Measurements from ENCODE around the gene PCDHGA1. TPM values are rescaled to one million over a fixed set of nuclear protein-coding genes. Genes with fewer than 3 reads are reported as not detected.

Gene PCDHGA1
- total RNA-seq, 1 donor from 2014 or later, result 0.47 TPM

- Mint-ChIP-seq H3K36me3 (peaks cover 58% of the 10 kb centered on the region), H3K27ac (peak overlapping the region; percentile 100)
These were observed 11.1 kb upstream of the PCDHGA1 start for GRCh38 chr5:141319202-141319601.

GRCh38 chr5:141319699-141320098, 10.6 kb upstream of the PCDHGA1 start:
- DNase-seq (ENCODE audit: low spot score in 2 of 2, unreplicated experiment in 2 of 2), result no peak
- TF ChIP-seq CTCF (IDR thresholded peaks at IDR 0.05; ENCODE audit: unreplicated experiment), result no peak
- Mint-ChIP-seq H3K4me3 (peak overlapping the region; percentile 99), H3K9me3 (peaks cover 58% of the 10 kb centered on the region), H3K36me3 (peaks cover 53% of the 10 kb centered on the region), H3K27me3 (ENCODE audit: low read depth) (no peaks in the 10 kb centered on the region), H3K4me1 (peaks cover 6% of the 10 kb centered on the region), H3K27ac (peak overlapping the region; percentile 100)

More at GRCh38 chr5:141319202-141319601, 11.1 kb upstream of the PCDHGA1 start:
- peak overlapping the region; percentile 99 for H3K4me3 Mint-ChIP-seq
- H3K9me3 Mint-ChIP-seq, result peaks cover 60% of the 10 kb centered on the region
- TF ChIP-seq CTCF (IDR thresholded peaks at IDR 0.05; ENCODE audit: unreplicated experiment), result no peak
- no peak for DNase-seq (ENCODE audit: low spot score in 2 of 2, unreplicated experiment in 2 of 2)
- peaks cover 6% of the 10 kb centered on the region for H3K4me1 Mint-ChIP-seq
- H3K27me3 Mint-ChIP-seq (ENCODE audit: low read depth), result no peaks in the 10 kb centered on the region

GRCh38 chr5:141320225-141321169, 9.8 kb upstream of the PCDHGA1 start, which contains the start of gene TAF7:
TAF7 (minus strand) TSS chr5:141320784; CDS start chr5:141320044, 740 bp downstream.
- peaks cover 45% of the 10 kb centered on the region for H3K36me3 Mint-ChIP-seq
- H3K9me3 Mint-ChIP-seq, result peaks cover 54% of the 10 kb centered on the region
- peak; percentile 92 for TF ChIP-seq CTCF (IDR thresholded peaks at IDR 0.05; ENCODE audit: unreplicated experiment)
- peaks cover 6% of the 10 kb centered on the region for H3K4me1 Mint-ChIP-seq
- H3K27me3 Mint-ChIP-seq (ENCODE audit: low read depth), result no peaks in the 10 kb centered on the region
- peak within 1 kb of the TSS; percentile 99 for H3K4me3 Mint-ChIP-seq
- H3K27ac Mint-ChIP-seq, result peak within 1 kb of the TSS; percentile 100
- DNase-seq (ENCODE audit: low spot score in 2 of 2, unreplicated experiment in 2 of 2), result peak; percentile 86 to 93

GRCh38 chr5:141322261-141322660, 8.1 kb upstream of the PCDHGA1 start:
- no peak overlapping the region for H3K27ac Mint-ChIP-seq
- peaks cover 36% of the 10 kb centered on the region for H3K36me3 Mint-ChIP-seq
- H3K27me3 Mint-ChIP-seq (ENCODE audit: low read depth), result no peaks in the 10 kb centered on the region
- H3K4me1 Mint-ChIP-seq, result peaks cover 6% of the 10 kb centered on the region
- no peak for DNase-seq (ENCODE audit: low spot score in 2 of 2, unreplicated experiment in 2 of 2)
- no peak for TF ChIP-seq CTCF (IDR thresholded peaks at IDR 0.05; ENCODE audit: unreplicated experiment)
- peaks cover 63% of the 10 kb centered on the region for H3K9me3 Mint-ChIP-seq
- H3K4me3 Mint-ChIP-seq, result peak overlapping the region; percentile 20

GRCh38 chr5:141326088-141326854, 4.0 kb upstream of the PCDHGA1 start:
- Mint-ChIP-seq H3K4me3 (peak overlapping the region; percentile 58), H3K9me3 (peaks cover 60% of the 10 kb centered on the region)

More at GRCh38 chr5:141326088-141326854, 4.0 kb upstream of the PCDHGA1 start:
- no peak for TF ChIP-seq CTCF (IDR thresholded peaks at IDR 0.05; ENCODE audit: unreplicated experiment)
- Mint-ChIP-seq H3K4me1 (no peaks in the 10 kb centered on the region), H3K27me3 (ENCODE audit: low read depth) (no peaks in the 10 kb centered on the region), H3K36me3 (peaks cover 9% of the 10 kb centered on the region), H3K27ac (peak overlapping the region; percentile 48)
- no peak for DNase-seq (ENCODE audit: low spot score in 2 of 2, unreplicated experiment in 2 of 2)

Measured in mesothelial cell of epicardium (in vitro differentiated cells).